ENCODE measurements around the gene LMO7.
"Not testable (repeated sequence)": the region's sequence is repeated elsewhere in the genome, so short reads cannot be mapped to it uniquely, and the experiment has no call there.

Gene LMO7

GRCh38 chr13:75648446-75648845 lies 12.3 kb downstream of the LMO7 start:
- DNase-seq = no peak

- no peak for DNase-seq
These were observed 14.9 kb downstream of the LMO7 start for GRCh38 chr13:75651013-75651412.

- DNase-seq = no peak
These were observed 16.6 kb downstream of the LMO7 start for GRCh38 chr13:75652726-75653125.

DNA sequence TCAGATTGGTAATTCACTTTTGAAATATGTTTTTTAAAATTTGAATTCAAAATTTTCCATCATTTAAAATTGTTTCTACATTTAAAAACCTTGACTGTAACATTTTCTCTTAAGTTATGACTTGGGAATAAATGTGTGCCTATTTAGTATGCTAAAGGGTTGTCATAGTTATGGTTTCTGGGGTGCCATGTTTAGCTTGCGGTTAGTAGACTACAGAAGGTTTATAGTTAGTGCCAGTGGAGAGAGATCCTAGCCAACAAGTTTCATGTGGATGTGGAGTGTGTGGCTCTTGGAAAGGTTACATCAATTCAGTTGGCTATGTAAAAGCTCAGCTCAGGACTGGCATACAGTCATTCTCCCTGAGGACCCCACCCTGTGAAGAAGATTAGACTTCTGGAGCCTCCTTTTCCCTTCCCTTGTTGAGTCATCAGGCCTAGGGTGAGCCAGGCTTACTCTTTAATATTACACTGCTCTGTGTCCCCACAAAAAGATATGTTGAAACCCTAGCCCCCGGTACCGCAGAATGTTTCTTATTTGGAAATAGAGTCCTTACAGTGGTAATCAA lies 20.4 kb downstream of the LMO7 start:
- no peak for DNase-seq

DNA sequence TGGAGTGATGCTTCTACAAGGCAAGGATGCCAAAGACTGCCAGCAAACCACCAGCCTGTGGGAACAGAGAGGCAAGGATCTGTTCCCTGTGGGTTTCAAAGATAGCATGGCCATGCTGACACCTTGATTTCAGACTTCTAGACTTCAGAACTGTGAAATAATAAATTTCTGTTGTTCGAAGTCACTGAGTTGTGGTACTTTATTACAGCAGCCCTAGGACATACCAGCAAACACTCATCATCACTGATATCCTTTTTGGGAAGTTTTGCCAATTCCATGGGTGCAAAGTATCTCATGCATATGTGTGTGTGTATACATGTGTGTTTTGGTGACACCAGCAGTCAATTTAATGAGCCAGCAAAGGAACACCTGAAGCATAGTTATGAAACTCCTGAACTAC lies 21.0 kb downstream of the LMO7 start:
- no peak for DNase-seq

- DNase-seq = no peak
These were observed 24.6 kb downstream of the LMO7 start for GRCh38 chr13:75660694-75661093.

- DNase-seq = no peak
These were observed 25.3 kb downstream of the LMO7 start for GRCh38 chr13:75661443-75661842.

- no peak for DNase-seq
These were observed 30.7 kb downstream of the LMO7 start for GRCh38 chr13:75666646-75667351.

DNA sequence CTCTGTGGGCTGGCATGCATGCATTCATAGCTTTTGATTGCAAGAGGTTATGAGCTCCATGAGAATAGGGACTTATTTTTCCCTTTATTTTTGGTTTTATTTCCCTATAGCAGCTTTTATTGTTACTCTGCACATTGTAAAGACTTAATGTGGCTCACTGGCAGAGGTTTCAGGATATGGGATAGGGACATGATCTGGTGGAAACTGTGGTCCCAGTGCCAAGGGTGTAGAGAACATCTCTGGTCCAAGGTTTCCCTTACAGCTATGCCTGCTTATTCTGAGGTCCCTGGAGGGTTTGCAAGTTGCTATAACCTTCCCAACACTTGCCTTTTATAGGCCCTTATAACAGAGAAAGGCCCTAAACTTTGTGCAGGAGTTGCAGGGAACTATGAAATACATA lies 33.6 kb downstream of the LMO7 start:
- no peak for DNase-seq

DNA sequence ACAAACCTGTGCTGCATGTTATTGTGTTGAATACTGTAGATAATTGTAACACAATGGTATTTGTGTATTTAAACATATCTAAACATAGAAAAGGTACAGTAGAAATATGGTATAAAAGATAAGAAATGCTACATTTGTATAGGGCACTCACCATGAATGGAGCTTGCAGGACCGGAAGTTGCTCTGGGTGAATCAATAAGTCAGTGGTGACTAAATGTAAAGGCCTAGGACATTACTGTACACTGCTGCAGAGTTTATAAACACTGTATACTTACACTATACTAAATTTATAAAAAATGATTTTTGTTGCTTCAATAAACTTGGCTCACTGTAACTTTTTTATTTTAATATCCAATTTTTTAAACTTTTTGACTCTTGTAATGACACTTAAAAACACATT lies 34.4 kb downstream of the LMO7 start:
- DNase-seq = no peak

DNA sequence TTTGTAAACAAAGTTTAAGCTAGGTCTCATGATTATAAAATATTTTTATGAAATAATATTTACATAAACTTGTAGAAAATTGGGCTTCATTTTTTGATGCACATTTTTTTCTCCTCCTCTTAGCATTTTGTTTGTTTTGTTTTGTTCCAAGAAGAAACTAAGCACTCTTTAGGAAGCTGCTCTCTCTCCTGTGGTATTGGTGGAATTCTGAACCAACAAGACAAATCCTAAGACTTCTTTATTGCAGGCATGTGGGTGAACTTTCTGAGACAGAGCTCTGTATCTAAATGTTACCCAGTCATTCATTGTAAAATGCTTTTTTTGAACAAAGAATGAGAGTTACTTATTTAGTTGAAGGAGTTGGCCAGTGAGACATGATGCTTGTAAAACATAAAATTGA lies 39.3 kb downstream of the LMO7 start:
- no peak for DNase-seq

- DNase-seq = no peak
These were observed 43.3 kb downstream of the LMO7 start for GRCh38 chr13:75679459-75679858.

DNA sequence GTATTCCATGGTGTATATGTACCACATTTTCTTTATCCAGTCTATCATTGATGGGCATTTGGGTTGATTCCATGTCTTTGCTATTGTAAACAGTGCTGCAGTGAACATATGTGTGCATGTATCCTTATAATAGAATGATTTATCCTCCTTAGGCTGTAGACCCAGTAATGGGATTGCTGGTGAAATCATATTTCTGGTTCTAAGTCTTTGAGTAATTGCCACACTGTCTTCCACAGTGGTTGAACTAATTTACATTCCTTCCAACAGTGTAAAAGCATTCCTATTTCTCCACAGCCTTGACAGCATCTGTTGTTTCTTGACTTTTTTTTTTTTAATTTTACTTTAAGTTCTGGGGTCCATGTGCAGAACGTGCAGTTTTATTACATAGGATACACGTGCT lies 44.1 kb downstream of the LMO7 start:
- not testable (repeated sequence) for DNase-seq

DNA sequence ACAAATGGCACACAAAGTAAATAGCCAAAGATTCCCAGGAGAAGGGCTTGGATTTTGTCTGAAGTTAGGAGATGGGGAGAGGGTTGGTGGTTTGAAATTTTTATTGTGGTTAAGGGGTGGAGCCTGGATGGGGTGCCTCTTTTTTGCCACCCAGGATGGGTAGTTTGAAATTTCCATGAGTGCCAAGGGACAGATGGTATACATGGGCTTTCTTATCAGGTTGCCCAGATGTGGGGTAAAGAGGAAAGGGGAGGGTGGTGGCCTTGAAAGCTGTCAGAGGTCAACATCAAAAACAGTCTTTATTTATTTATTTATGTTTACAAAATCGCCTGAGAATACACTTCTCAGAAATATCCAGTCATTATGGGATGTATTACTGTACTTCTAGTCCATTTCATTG lies 46.2 kb downstream of the LMO7 start:
- no peak for DNase-seq

DNA sequence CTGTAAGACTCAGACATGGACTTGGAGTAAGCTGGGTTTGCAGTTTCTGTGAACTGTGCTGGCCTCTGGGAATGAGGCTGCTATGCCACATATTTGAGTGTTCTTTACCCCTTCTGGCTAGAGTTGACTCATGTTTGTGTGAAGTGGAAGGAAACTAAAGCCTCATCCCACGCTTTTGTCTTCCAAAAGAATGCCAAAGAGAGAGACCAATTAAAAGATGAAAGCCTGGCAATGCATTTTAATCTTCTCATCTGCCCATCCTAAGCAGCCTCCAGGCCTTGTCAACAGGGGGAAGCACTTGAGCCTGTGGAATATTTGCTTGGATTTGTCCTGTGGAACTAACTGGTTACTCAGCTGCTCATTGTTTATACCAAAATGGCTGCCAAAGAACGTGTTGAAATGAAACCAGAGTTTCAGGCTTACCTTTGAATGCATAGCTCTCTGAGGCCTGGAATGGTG lies 49.1 kb downstream of the LMO7 start:
- DNase-seq = no peak

DNA sequence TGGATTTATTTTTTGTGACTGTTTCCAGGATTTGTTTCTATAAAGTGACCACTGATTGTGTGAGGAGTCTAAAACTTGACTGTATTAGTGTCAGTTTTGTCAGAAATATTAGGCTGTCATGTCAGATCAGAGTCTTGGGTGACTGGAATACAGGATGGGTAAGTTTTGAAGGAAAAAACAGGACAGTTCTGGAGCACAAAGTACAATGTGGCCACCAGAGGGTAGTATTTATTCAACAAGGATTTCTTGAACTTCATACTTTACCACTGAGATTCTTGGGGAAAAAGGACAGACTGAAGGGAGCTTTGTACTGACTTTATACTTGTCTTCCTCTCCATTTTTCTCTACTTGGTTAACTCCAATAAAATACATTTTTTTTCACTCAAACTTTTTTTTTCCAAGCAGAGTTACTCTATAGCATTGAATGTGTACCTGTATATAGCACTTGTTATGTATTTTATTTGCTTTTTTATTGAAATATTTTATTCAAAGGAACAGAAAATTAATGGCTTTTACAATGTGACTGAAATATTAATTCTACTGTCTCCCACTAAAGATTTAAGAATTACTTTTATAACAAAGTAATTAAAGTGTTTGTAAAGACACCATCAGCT lies 51.1 kb downstream of the LMO7 start:
- peak in 1 of 6 experiments; percentile 3 for DNase-seq

DNA sequence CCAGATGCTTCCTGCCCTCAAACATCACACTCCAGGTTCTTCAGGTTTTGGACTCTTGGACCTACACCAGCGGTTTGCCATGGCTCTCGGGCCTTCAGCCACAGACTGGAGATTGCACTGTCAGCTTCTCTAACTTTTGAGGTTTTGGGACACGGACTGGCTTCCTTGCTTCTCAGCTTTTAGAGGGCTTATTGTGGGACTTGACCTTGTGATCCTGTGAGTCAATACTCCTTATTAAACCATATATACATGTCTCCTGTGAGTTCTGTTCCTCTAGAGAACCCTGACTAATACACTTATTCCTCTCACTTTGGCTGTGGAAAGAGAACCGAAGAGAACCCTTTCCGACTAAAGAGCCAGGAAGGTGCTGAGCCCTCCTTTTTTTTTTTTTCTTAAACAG lies 53.6 kb downstream of the LMO7 start:
- no peak for DNase-seq

GRCh38 chr13:75690607-75691006 lies 54.5 kb downstream of the LMO7 start:
- no peak for DNase-seq

DNA sequence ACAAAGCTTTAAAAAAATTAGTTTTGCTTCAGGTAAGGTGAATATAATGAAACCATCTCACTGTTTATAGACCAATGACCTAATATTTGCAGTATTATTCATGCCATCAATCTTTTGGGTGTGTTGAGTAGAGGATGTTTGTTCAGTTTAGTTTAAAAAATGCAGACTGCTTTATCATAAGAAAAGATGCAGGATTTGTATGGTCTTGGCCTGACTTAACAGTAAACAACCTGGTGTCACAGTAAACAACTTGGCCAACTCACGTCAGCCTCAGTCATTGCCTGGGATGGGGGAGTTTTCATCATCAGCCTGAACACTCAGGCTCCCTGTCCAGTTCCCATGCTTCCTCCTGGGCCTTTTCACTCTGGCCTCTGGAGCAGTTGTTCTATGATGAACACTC lies 55.1 kb downstream of the LMO7 start:
- no peak for DNase-seq

- no peak for DNase-seq
These were observed 57.1 kb downstream of the LMO7 start for GRCh38 chr13:75693227-75693626.

DNA sequence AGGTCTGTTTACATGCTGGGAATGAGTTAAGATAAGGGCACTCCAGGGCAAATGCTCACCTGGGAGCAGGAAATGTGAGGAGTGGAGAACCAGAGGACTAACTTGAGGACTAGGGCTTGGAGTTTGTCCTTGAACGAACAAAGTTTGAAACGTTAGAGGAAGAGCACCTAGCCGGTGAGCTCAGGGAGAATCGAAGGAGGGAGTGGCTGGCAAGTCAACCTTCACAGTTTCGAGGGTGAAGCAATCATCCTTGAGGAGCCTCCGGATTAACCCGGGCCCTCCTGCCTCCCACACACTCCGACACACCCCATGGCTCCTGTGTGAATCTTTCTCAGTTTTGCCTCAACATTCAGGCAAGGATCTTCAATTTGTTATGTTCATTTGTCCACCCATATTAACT lies 58.6 kb downstream of the LMO7 start:
- no peak for DNase-seq

- peak; percentile 17 to 74 (median 51) for DNase-seq
These were observed 59.8 kb downstream of the LMO7 start for GRCh38 chr13:75695908-75696307.

DNA sequence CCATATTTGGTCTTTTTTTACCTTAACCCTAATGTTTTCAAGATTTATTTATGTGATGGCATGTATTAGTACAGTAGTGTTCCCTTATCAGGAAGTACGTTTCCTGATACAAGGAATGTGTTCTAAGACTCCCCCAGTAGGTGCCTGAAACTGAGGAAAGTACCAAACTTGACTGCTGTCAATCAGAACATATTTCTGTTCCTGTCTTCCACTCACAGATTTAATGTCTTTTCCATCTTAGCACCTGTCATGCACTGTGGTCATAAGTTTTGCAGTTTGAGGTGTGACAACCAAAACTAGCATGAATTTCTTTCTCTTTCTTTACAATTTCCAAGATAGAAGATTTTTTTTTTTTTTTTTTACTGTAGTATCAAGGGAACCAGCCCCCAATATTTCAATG lies 62.9 kb downstream of the LMO7 start:
- no peak for DNase-seq

DNA sequence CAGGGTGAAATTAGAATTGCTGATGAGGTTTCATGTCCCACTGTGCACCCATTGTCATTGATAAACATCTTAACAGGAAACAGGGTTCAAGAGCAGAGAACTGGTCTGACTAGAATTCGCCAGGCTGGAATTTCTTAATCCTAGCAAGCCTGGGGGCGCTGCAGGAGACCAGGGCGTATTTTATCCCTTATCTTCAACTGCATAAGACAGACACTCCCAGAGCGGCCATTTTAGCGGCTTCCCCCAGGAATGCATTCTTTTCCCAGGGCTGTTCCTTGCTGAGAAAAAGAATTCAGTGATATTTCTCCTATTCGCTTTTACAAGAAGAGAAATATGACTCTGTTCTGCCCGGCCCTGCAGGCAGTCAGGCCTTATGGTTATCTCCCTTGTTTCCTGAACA lies 63.6 kb downstream of the LMO7 start:
- not testable (repeated sequence) for DNase-seq

- no peak for DNase-seq
These were observed 64.4 kb downstream of the LMO7 start for GRCh38 chr13:75700552-75700951.
